CD4-positive, CD25-positive, alpha-beta regulatory T cell (primary cell): Measurements from ENCODE around the gene MUCL3. TPM values are rescaled to one million over a fixed set of nuclear protein-coding genes. Genes with fewer than 3 reads are reported as not detected.
"Not testable (repeated sequence)": the region's sequence is repeated elsewhere in the genome, so short reads cannot be mapped to it uniquely, and the experiment has no call there.

Source experiments
- ATAC-seq, 2 donors: fragments of 150-1000 bp; cut with Tn5 transposase; one replicate each; pipeline ENCODE4 v1.10.0; 2021; ENCODE audit warnings: low read depth in 2 of 2, moderate number of reproducible peaks in 2 of 2, moderate library complexity in 1 of 2
- DNase-seq, 3 donors: peaks; one replicate each; pipeline versions ENCODE4 v3.0.0 to v3.0.0-alpha.2; 2012 to 2022; ENCODE audit warnings: mixed read lengths in 1 of 3
- H3K27ac ChIP-seq: one replicate; pipeline ENCODE4 v1.7.0; 2013; ENCODE audit warnings: mild to moderate bottlenecking, low read length; ENCODE audit not compliant: insufficient read depth, poor library complexity, severe bottlenecking
- H3K27me3 ChIP-seq: one replicate; pipeline ENCODE4 v1.7.0; 2013; ENCODE audit warnings: low read length; ENCODE audit not compliant: control insufficient read depth, insufficient read depth
- H3K36me3 ChIP-seq: one replicate; pipeline ENCODE4 v1.7.0; 2013; ENCODE audit warnings: mild to moderate bottlenecking, low read length, moderate library complexity; ENCODE audit not compliant: control insufficient read depth, insufficient read depth
- H3K4me1 ChIP-seq: 2 replicates; pipeline ENCODE4 v1.7.0; 2013; ENCODE audit warnings: mild to moderate bottlenecking, low read length; ENCODE audit not compliant: insufficient read depth, control insufficient read depth, poor library complexity, severe bottlenecking
- H3K4me3 ChIP-seq: one replicate; pipeline ENCODE4 v1.7.0; 2013; ENCODE audit warnings: low read depth, mild to moderate bottlenecking, low read length, moderate library complexity
- H3K9me3 ChIP-seq, 2 experiments: 1 replicate in 1 of 2; 2 replicates in 1 of 2; pipeline ENCODE4 v1.7.0; 2013; ENCODE audit warnings: low read length in 2 of 2, mild to moderate bottlenecking in 1 of 2, moderate library complexity in 1 of 2; ENCODE audit not compliant: control insufficient read depth in 2 of 2
- H3K27ac Mint-ChIP-seq, 3 donors: one replicate each; pipeline ENCODE4 v1.8.0; 2020 to 2022; ENCODE audit warnings: mild to moderate bottlenecking in 3 of 3, mixed read lengths in 3 of 3, moderate library complexity in 2 of 3
- H3K27me3 Mint-ChIP-seq: one replicate; pipeline ENCODE4 v1.8.0; 2022; ENCODE audit warnings: mild to moderate bottlenecking, mixed read lengths
- H3K36me3 Mint-ChIP-seq: one replicate; pipeline ENCODE4 v1.8.0; 2020; ENCODE audit warnings: mixed read lengths
- H3K4me1 Mint-ChIP-seq, 4 donors: one replicate each; pipeline ENCODE4 v1.8.0; 2020 to 2022; ENCODE audit warnings: mixed read lengths in 4 of 4, mild to moderate bottlenecking in 1 of 4
- H3K4me3 Mint-ChIP-seq, 4 donors: one replicate each; pipeline ENCODE4 v1.8.0; 2020 to 2022; ENCODE audit warnings: mild to moderate bottlenecking in 4 of 4, mixed read lengths in 4 of 4, moderate library complexity in 3 of 4
- H3K9me3 Mint-ChIP-seq, 7 donors: one replicate each; pipeline ENCODE4 v1.8.0; 2020 to 2022; ENCODE audit warnings: mixed read lengths in 7 of 7, mild to moderate bottlenecking in 3 of 7, moderate library complexity in 2 of 7
- polyA plus RNA-seq, 4 donors: library from polyadenylated mRNA; unstranded; fragments of 300-500 nt; fragmentation: Illumina TruSeq; gene quantifications; one replicate each; pipeline ENCODE4 v1.2.3, GENCODE V29; 2021
- total RNA-seq: library from RNA; stranded (reverse); gene quantifications from one replicate; pipeline ENCODE4 v1.2.3, GENCODE V29; 2022

Gene MUCL3
- total and polyA plus RNA-seq, 5 donors from 2014 or later, result not detected

- H3K27ac ChIP-seq, result no peak overlapping the region
- H3K4me3 ChIP-seq, result no peak overlapping the region
- H3K36me3 ChIP-seq, result no peaks in the 10 kb centered on the region
- peaks cover 6 to 11% (median 7%) of the 10 kb centered on the region in 4 donors for H3K4me1 Mint-ChIP-seq
- H3K4me3 Mint-ChIP-seq, result no peak overlapping the region
- ATAC-seq (no peak), DNase-seq (no peak)
- peaks cover 7% of the 10 kb centered on the region for H3K27me3 Mint-ChIP-seq
- peaks cover 1% of the 10 kb centered on the region for H3K4me1 ChIP-seq
- H3K9me3 Mint-ChIP-seq, result no peaks in the 10 kb centered on the region
- no peaks in the 10 kb centered on the region for H3K9me3 ChIP-seq
- H3K27me3 ChIP-seq, result no peaks in the 10 kb centered on the region
- no peak overlapping the region for H3K27ac Mint-ChIP-seq
- H3K36me3 Mint-ChIP-seq, result peaks cover 4% of the 10 kb centered on the region
Observed at GRCh38 chr6:30903236-30903635, 37.5 kb upstream of the MUCL3 start.

- ATAC-seq, DNase-seq, H3K27ac ChIP-seq, H3K9me3 Mint-ChIP-seq, H3K27me3 Mint-ChIP-seq, H3K9me3 ChIP-seq, H3K27me3 ChIP-seq: not testable (repeated sequence)
- Mint-ChIP-seq H3K4me3 (peak overlapping the region; percentile 98 to 100 (median 99)), H3K4me1 (peaks cover 9 to 28% (median 18%) of the 10 kb centered on the region in 4 donors), H3K36me3 (peaks cover 13% of the 10 kb centered on the region), H3K27ac (peak overlapping the region in 1 of 3 donors; percentile 93)
- H3K36me3 ChIP-seq, result peaks cover 11% of the 10 kb centered on the region
- peak overlapping the region; percentile 41 for H3K4me3 ChIP-seq
- H3K4me1 ChIP-seq, result peaks cover 11% of the 10 kb centered on the region
Observed at GRCh38 chr6:30907290-30907757, 33.4 kb upstream of the MUCL3 start.

GRCh38 chr6:30907758-30908591 is 32.8 kb upstream of the MUCL3 start, which contains the start of gene GTF2H4:
GTF2H4 (plus strand) TSS chr6:30908207.
- no peaks in the 10 kb centered on the region for H3K9me3 ChIP-seq
- H3K27ac ChIP-seq, result no peak within 1 kb of the TSS
- H3K4me1 ChIP-seq, result peaks cover 12% of the 10 kb centered on the region
- Mint-ChIP-seq H3K4me3 (peak within 1 kb of the TSS; percentile 98 to 100 (median 99)), H3K36me3 (peaks cover 13% of the 10 kb centered on the region), H3K4me1 (peaks cover 9 to 34% (median 20%) of the 10 kb centered on the region in 4 donors), H3K27ac (peak within 1 kb of the TSS; percentile 68 to 93 (median 89)), H3K9me3 (no peaks in the 10 kb centered on the region), H3K27me3 (peaks cover under 1% of the 10 kb centered on the region)
- DNase-seq (peak; percentile 93 to 98 (median 93)), ATAC-seq (peak; percentile 98 to 100)
- H3K27me3 ChIP-seq, result no peaks in the 10 kb centered on the region
- peaks cover 11% of the 10 kb centered on the region for H3K36me3 ChIP-seq
- H3K4me3 ChIP-seq, result peak within 1 kb of the TSS; percentile 92

- H3K27me3 Mint-ChIP-seq, result no peaks in the 10 kb centered on the region
- no peak for DNase-seq
Observed at GRCh38 chr6:30908700-30909099, 32.1 kb upstream of the MUCL3 start.

GRCh38 chr6:30910473-30910872 is 30.3 kb upstream of the MUCL3 start:
- H3K27me3 Mint-ChIP-seq, H3K27ac ChIP-seq, H3K4me3 ChIP-seq, H3K9me3 Mint-ChIP-seq, H3K9me3 ChIP-seq, H3K27ac Mint-ChIP-seq, H3K27me3 ChIP-seq, ATAC-seq, DNase-seq: not testable (repeated sequence)
- H3K4me1 ChIP-seq, result peaks cover 31% of the 10 kb centered on the region
- peak overlapping the region in 3 of 4 donors; percentile 17 to 98 (median 62) for H3K4me3 Mint-ChIP-seq
- peaks cover 12 to 53% (median 28%) of the 10 kb centered on the region in 4 donors for H3K4me1 Mint-ChIP-seq
- H3K36me3 Mint-ChIP-seq, result peaks cover 13% of the 10 kb centered on the region
- H3K36me3 ChIP-seq, result peaks cover 11% of the 10 kb centered on the region

More at GRCh38 chr6:30908700-30909099, 32.1 kb upstream of the MUCL3 start:
- no peaks in the 10 kb centered on the region for H3K9me3 Mint-ChIP-seq
- H3K36me3 ChIP-seq, result peaks cover 11% of the 10 kb centered on the region
- no peaks in the 10 kb centered on the region for H3K27me3 ChIP-seq
- H3K4me1 Mint-ChIP-seq, result peaks cover 9 to 42% (median 24%) of the 10 kb centered on the region in 4 donors
- no peaks in the 10 kb centered on the region for H3K9me3 ChIP-seq
- peak overlapping the region; percentile 98 to 100 (median 99) for H3K4me3 Mint-ChIP-seq
- ATAC-seq, result no peak
- H3K27ac Mint-ChIP-seq, result peak overlapping the region in 2 of 3 donors; percentile 89 to 93
- peak overlapping the region; percentile 92 for H3K4me3 ChIP-seq
- no peak overlapping the region for H3K27ac ChIP-seq
- H3K36me3 Mint-ChIP-seq, result peaks cover 13% of the 10 kb centered on the region
- H3K4me1 ChIP-seq, result peaks cover 19% of the 10 kb centered on the region

GRCh38 chr6:30912746-30913520 is 27.8 kb upstream of the MUCL3 start:
- Mint-ChIP-seq H3K4me1 (peaks cover 12 to 64% (median 38%) of the 10 kb centered on the region in 4 donors), H3K4me3 (peak overlapping the region; percentile 92 to 96 (median 93)), H3K27me3 (no peaks in the 10 kb centered on the region), H3K9me3 (no peaks in the 10 kb centered on the region), H3K36me3 (peaks cover 28% of the 10 kb centered on the region), H3K27ac (peak overlapping the region in 2 of 3 donors; percentile 54 to 93)
- Histone ChIP-seq H3K27ac (peak overlapping the region; percentile 70), H3K4me1 (peaks cover 31% of the 10 kb centered on the region), H3K9me3 (no peaks in the 10 kb centered on the region), H3K36me3 (peaks cover 20% of the 10 kb centered on the region), H3K4me3 (no peak overlapping the region), H3K27me3 (no peaks in the 10 kb centered on the region)
- no peak for DNase-seq
- ATAC-seq, result no peak

- Histone ChIP-seq H3K27ac (peak overlapping the region; percentile 70), H3K4me3 (no peak overlapping the region), H3K27me3 (no peaks in the 10 kb centered on the region), H3K4me1 (peaks cover 25% of the 10 kb centered on the region), H3K9me3 (no peaks in the 10 kb centered on the region), H3K36me3 (peaks cover 23% of the 10 kb centered on the region)
- ATAC-seq (no peak), DNase-seq (no peak)
- Mint-ChIP-seq H3K4me3 (peak overlapping the region; percentile 92 to 96 (median 93)), H3K27me3 (no peaks in the 10 kb centered on the region), H3K36me3 (peaks cover 30% of the 10 kb centered on the region), H3K27ac (peak overlapping the region; percentile 54 to 93 (median 69)), H3K4me1 (peaks cover 7 to 56% (median 32%) of the 10 kb centered on the region in 4 donors), H3K9me3 (no peaks in the 10 kb centered on the region)
Observed at GRCh38 chr6:30913721-30914075, 27.1 kb upstream of the MUCL3 start.
